Measurements from ENCODE around the gene DNAJC21. TPM values are rescaled to one million over a fixed set of nuclear protein-coding genes. Genes with fewer than 3 reads are reported as not detected.

DNAJC21 gene
- total RNA-seq, 1 experiment from 2014 or later: 34.7 TPM

DNA sequence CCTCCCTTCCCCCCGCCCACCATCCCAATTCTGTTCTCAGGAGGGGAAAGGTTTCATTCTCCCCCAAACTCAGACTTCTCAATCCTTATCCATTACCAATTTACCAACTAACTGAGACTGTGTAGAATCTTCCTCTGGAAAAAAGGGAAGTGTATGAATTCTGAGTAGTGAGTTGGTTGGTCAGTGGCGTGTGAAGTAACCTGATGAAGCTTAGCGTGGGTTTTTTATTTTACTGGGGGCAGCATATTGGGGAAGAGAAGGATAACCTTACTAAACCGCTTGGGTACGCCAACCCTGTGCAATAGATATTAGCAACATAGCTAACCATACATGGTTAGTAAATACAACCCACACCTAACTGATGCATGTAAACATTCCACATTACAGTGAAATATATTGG is 1.1 kb upstream of the DNAJC21 start:
- ChIA-PET POLR2A (no interaction called here), CTCF (interaction anchor here (0.9 to 1.9 kb wide), 2 partner anchors 13 to 454 kb away, joined by 3 to 5 read pairs; partner anchors contain the start of genes BRIX1 and RAD1), RAD21 (ENCODE audit: low non-redundant PET in 1 of 2, low total read pairs in 2 of 2, uncharacterized antibody in 2 of 2, unreplicated experiment in 2 of 2) (no interaction called here)
- Histone ChIP-seq H3K79me2 (ENCODE audit: insufficient read depth, low read length) (peaks cover 69% of the 10 kb centered on the region), H3K4me1 (ENCODE audit: control insufficient read depth in 1 of 2, insufficient read depth in 2 of 2, low read length in 2 of 2) (peaks cover 30 to 40% of the 10 kb centered on the region in 2 experiments), H3K27ac (ENCODE audit: low read depth, low read length) (no peak overlapping the region; the same call in 1 of the 2 replicates), H2AFZ (ENCODE audit: low read depth, low read length, poor library complexity, severe bottlenecking) (no peak overlapping the region), H3K4me2 (ENCODE audit: low read length) (peak overlapping the region; percentile 65; the same call in 1 of the 2 replicates), H3K4me3 (replicated peaks in 1 of 2; ENCODE audit: low read depth in 1 of 2, low read length in 2 of 2) (no peak overlapping the region), H3K27me3 (ENCODE audit: insufficient read depth, low read length) (no peaks in the 10 kb centered on the region), H3K9ac (ENCODE audit: low read length) (no peak overlapping the region), H3K9me3 (ENCODE audit: control insufficient read depth in 1 of 2, insufficient read depth in 1 of 2, low read depth in 1 of 2, low read length in 2 of 2) (no peaks in the 10 kb centered on the region), H3K9me2 (ENCODE audit: insufficient read depth) (no peaks in the 10 kb centered on the region), H4K20me1 (ENCODE audit: insufficient read depth) (peaks cover 18% of the 10 kb centered on the region), H3K36me3 (ENCODE audit: control insufficient read depth in 1 of 2, insufficient read depth in 2 of 2, low read length in 2 of 2) (peaks cover 19 to 24% of the 10 kb centered on the region in 2 experiments; a peak in 3 of 4 replicates)
- ATAC-seq: no peak
- BruUV-seq (replicated peaks): no TSS peak
- no peak for DNase-seq (ENCODE audit: low read depth, low spot score)
- TF ChIP-seq ELF1 (IDR thresholded peaks at IDR 0.05; ENCODE audit: borderline replicate concordance, low read depth) (no peak), JUND (IDR thresholded peaks at IDR 0.05) (no peak), FOSL1 (IDR thresholded peaks at IDR 0.05; ENCODE audit: low read depth) (no peak), EZH2 (IDR thresholded peaks at IDR 0.05) (no peak), CBX3 (IDR thresholded peaks at IDR 0.05; ENCODE audit: low read depth) (no peak), RAD21 (IDR thresholded peaks at IDR 0.05; ENCODE audit: low read depth) (no peak), CEBPB (IDR thresholded peaks at IDR 0.05; ENCODE audit: low read depth) (no peak)
- TF ChIP-seq, protein P1, sequence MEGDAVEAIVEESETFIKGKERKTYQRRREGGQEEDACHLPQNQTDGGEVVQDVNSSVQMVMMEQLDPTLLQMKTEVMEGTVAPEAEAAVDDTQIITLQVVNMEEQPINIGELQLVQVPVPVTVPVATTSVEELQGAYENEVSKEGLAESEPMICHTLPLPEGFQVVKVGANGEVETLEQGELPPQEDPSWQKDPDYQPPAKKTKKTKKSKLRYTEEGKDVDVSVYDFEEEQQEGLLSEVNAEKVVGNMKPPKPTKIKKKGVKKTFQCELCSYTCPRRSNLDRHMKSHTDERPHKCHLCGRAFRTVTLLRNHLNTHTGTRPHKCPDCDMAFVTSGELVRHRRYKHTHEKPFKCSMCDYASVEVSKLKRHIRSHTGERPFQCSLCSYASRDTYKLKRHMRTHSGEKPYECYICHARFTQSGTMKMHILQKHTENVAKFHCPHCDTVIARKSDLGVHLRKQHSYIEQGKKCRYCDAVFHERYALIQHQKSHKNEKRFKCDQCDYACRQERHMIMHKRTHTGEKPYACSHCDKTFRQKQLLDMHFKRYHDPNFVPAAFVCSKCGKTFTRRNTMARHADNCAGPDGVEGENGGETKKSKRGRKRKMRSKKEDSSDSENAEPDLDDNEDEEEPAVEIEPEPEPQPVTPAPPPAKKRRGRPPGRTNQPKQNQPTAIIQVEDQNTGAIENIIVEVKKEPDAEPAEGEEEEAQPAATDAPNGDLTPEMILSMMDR (IDR thresholded peaks at IDR 0.05 in 2 of 3, conservative IDR thresholded peaks at IDR 0.05 in 1 of 3; ENCODE audit: borderline replicate concordance in 1 of 3, insufficient read depth in 1 of 3, low read depth in 2 of 3, low read length in 2 of 3): no peak
- TF ChIP-seq, protein P2, sequence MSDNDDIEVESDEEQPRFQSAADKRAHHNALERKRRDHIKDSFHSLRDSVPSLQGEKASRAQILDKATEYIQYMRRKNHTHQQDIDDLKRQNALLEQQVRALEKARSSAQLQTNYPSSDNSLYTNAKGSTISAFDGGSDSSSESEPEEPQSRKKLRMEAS (IDR thresholded peaks at IDR 0.05): no peak
- intact Hi-C loops (cut with micrococcal nuclease): loop anchor here (10.0 kb wide), 1 partner anchor 1483 kb away; the partner anchor contains the start of gene TARS1
